Measurements from ENCODE around the gene CASP7. TPM values are rescaled to one million over a fixed set of nuclear protein-coding genes. Genes with fewer than 3 reads are reported as not detected.

The CASP7 gene
- total and polyA plus RNA-seq, 4 donors: 8.8 to 25.0 (median 11.4) TPM

DNA sequence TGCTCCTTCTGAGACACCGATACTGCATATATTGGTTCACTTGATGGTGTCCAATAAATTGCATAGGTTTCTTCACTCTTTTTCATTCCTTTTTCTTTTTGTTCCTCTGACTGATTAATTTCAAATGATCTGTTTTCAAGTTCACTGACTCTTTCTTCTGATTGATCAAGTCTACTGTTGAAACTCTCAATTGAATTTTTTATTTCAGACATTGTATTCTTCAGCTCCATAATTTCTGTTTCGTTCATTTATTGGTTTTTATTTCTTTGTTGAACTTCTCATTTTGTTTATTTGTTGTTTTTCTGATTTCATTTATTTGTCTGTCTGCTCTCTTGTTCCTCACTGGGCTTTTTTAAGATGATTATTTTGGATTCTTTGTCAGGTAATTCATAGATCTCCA, 13.6 kb downstream of the CASP7 start:
- Histone ChIP-seq H3K36me3 (ENCODE audit: control insufficient read depth in 4 of 4, insufficient read depth in 3 of 4, low read depth in 1 of 4, low read length in 3 of 4) (peaks cover 0 to 19% (median 14%) of the 10 kb centered on the region in 4 donors), H3K4me1 (ENCODE audit: control insufficient read depth in 4 of 4, insufficient read depth in 4 of 4, low read length in 3 of 4) (no peaks in the 10 kb centered on the region), H3K27ac (ENCODE audit: low read depth in 1 of 2, low read length in 2 of 2) (no peak overlapping the region), H3K9ac (ENCODE audit: low read depth in 1 of 2, low read length in 2 of 2) (no peak overlapping the region), H3K4me3 (ENCODE audit: low read depth in 1 of 3, low read length in 3 of 3) (no peak overlapping the region), H3K27me3 (ENCODE audit: control insufficient read depth in 4 of 4, insufficient read depth in 4 of 4, low read length in 3 of 4) (no peaks in the 10 kb centered on the region), H3K9me3 (ENCODE audit: control insufficient read depth in 4 of 4, low read length in 3 of 4) (peaks cover 0 to 7% (median 1%) of the 10 kb centered on the region in 4 donors)
- no peak for TF ChIP-seq TAF1 (conservative IDR thresholded peaks at IDR 0.05)
- TF ChIP-seq HNF4G (IDR thresholded peaks at IDR 0.05): no peak
- TF ChIP-seq, protein P1, sequence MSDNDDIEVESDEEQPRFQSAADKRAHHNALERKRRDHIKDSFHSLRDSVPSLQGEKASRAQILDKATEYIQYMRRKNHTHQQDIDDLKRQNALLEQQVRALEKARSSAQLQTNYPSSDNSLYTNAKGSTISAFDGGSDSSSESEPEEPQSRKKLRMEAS (IDR thresholded peaks at IDR 0.05): no peak
- TF ChIP-seq RAD21 (IDR thresholded peaks at IDR 0.05): no peak
- TF ChIP-seq NR2F2 (IDR thresholded peaks at IDR 0.05): no peak
- 86% methylated on average over 2 of the region's 2 CpGs for WGBS
- DNase-seq (ENCODE audit: low spot score): no peak

GRCh38 chr10:113695691-113696090, 16.0 kb downstream of the CASP7 start:
- 100% methylated on average over 1 of the region's 1 CpG for WGBS
- TF ChIP-seq RXRA (IDR thresholded peaks at IDR 0.05): no peak
- no peak for TF ChIP-seq HNF4A (conservative IDR thresholded peaks at IDR 0.05)
- TF ChIP-seq YY1 (IDR thresholded peaks at IDR 0.05): no peak
- TF ChIP-seq FOXA1 (IDR thresholded peaks at IDR 0.05): no peak
- no peak for TF ChIP-seq JUND (IDR thresholded peaks at IDR 0.05)
- no peak for TF ChIP-seq HNF4G (IDR thresholded peaks at IDR 0.05)
- TF ChIP-seq EGR1 (IDR thresholded peaks at IDR 0.05; ENCODE audit: low read depth in 2 of 2): no peak
- TF ChIP-seq, protein P1 (IDR thresholded peaks at IDR 0.05): no peak
- TF ChIP-seq ATF3 (IDR thresholded peaks at IDR 0.05): no peak
- no peak for TF ChIP-seq CTCF (IDR thresholded peaks at IDR 0.05; ENCODE audit: low read depth, low read length, missing input control)
- TF ChIP-seq FOXA2 (IDR thresholded peaks at IDR 0.05): no peak
- TF ChIP-seq, protein P2, sequence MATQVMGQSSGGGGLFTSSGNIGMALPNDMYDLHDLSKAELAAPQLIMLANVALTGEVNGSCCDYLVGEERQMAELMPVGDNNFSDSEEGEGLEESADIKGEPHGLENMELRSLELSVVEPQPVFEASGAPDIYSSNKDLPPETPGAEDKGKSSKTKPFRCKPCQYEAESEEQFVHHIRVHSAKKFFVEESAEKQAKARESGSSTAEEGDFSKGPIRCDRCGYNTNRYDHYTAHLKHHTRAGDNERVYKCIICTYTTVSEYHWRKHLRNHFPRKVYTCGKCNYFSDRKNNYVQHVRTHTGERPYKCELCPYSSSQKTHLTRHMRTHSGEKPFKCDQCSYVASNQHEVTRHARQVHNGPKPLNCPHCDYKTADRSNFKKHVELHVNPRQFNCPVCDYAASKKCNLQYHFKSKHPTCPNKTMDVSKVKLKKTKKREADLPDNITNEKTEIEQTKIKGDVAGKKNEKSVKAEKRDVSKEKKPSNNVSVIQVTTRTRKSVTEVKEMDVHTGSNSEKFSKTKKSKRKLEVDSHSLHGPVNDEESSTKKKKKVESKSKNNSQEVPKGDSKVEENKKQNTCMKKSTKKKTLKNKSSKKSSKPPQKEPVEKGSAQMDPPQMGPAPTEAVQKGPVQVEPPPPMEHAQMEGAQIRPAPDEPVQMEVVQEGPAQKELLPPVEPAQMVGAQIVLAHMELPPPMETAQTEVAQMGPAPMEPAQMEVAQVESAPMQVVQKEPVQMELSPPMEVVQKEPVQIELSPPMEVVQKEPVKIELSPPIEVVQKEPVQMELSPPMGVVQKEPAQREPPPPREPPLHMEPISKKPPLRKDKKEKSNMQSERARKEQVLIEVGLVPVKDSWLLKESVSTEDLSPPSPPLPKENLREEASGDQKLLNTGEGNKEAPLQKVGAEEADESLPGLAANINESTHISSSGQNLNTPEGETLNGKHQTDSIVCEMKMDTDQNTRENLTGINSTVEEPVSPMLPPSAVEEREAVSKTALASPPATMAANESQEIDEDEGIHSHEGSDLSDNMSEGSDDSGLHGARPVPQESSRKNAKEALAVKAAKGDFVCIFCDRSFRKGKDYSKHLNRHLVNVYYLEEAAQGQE (IDR thresholded peaks at IDR 0.05): no peak
- TF ChIP-seq RAD21 (IDR thresholded peaks at IDR 0.05): no peak
- TF ChIP-seq SP1 (IDR thresholded peaks at IDR 0.05): no peak
- TF ChIP-seq TAF1 (conservative IDR thresholded peaks at IDR 0.05): no peak
- no peak for TF ChIP-seq NR2F2 (IDR thresholded peaks at IDR 0.05)
- TF ChIP-seq GABPA (IDR thresholded peaks at IDR 0.05 in 1 of 2, conservative IDR thresholded peaks at IDR 0.05 in 1 of 2): no peak
- TF ChIP-seq, protein P3, sequence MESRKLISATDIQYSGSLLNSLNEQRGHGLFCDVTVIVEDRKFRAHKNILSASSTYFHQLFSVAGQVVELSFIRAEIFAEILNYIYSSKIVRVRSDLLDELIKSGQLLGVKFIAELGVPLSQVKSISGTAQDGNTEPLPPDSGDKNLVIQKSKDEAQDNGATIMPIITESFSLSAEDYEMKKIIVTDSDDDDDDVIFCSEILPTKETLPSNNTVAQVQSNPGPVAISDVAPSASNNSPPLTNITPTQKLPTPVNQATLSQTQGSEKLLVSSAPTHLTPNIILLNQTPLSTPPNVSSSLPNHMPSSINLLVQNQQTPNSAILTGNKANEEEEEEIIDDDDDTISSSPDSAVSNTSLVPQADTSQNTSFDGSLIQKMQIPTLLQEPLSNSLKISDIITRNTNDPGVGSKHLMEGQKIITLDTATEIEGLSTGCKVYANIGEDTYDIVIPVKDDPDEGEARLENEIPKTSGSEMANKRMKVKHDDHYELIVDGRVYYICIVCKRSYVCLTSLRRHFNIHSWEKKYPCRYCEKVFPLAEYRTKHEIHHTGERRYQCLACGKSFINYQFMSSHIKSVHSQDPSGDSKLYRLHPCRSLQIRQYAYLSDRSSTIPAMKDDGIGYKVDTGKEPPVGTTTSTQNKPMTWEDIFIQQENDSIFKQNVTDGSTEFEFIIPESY (IDR thresholded peaks at IDR 0.05): no peak
- Histone ChIP-seq H3K4me1 (ENCODE audit: control insufficient read depth in 4 of 4, insufficient read depth in 4 of 4, low read length in 3 of 4) (no peaks in the 10 kb centered on the region), H3K9me3 (ENCODE audit: control insufficient read depth in 4 of 4, low read length in 3 of 4) (peaks cover 0 to 7% (median 1%) of the 10 kb centered on the region in 4 donors), H3K4me3 (ENCODE audit: low read depth in 1 of 3, low read length in 3 of 3) (no peak overlapping the region), H3K27ac (ENCODE audit: low read depth in 1 of 2, low read length in 2 of 2) (no peak overlapping the region), H3K36me3 (ENCODE audit: control insufficient read depth in 4 of 4, insufficient read depth in 3 of 4, low read depth in 1 of 4, low read length in 3 of 4) (peaks cover 0 to 34% (median 24%) of the 10 kb centered on the region in 4 donors), H3K9ac (ENCODE audit: low read depth in 1 of 2, low read length in 2 of 2) (no peak overlapping the region), H3K27me3 (ENCODE audit: control insufficient read depth in 4 of 4, insufficient read depth in 4 of 4, low read length in 3 of 4) (no peaks in the 10 kb centered on the region)
- no peak for DNase-seq (ENCODE audit: low spot score)

Data from liver (tissue), 9 donors.